NCI-H146 treated with DMSO at 0.1 percent for 48 hours (cell line): ENCODE results near the gene LCN12.

Experiments
- DNase-seq: peaks from one replicate; lab custom pipeline; 2025; ENCODE audit not compliant: unreplicated experiment; lab: John Stamatoyannopoulos, UW

Gene LCN12

GRCh38 chr9:136957461-136957860, 5.4 kb downstream of the LCN12 start:
- no peak for DNase-seq

- DNase-seq, result no peak
Observed at GRCh38 chr9:136957901-136958300, 5.8 kb downstream of the LCN12 start.

- DNase-seq, result no peak
Observed at GRCh38 chr9:136958473-136958872, 6.4 kb downstream of the LCN12 start.

- DNase-seq, result no peak
Observed at GRCh38 chr9:136958898-136959850, 7.1 kb downstream of the LCN12 start.

GRCh38 chr9:136960212-136960937, 8.3 kb downstream of the LCN12 start:
- DNase-seq, result no peak

GRCh38 chr9:136960938-136961275, 8.8 kb downstream of the LCN12 start:
- DNase-seq, result no peak

- no peak for DNase-seq
Observed at GRCh38 chr9:136961279-136962065, 9.4 kb downstream of the LCN12 start.

GRCh38 chr9:136962163-136962562, 10.1 kb downstream of the LCN12 start:
- DNase-seq, result no peak

- DNase-seq, result no peak
Observed at GRCh38 chr9:136962701-136963248, 10.7 kb downstream of the LCN12 start.

- no peak for DNase-seq
Observed at GRCh38 chr9:136963341-136963740, 11.3 kb downstream of the LCN12 start.

- no peak for DNase-seq
Observed at GRCh38 chr9:136963751-136964150, 11.7 kb downstream of the LCN12 start.

- peak; percentile 72 for DNase-seq
Observed at GRCh38 chr9:136964171-136964689, 12.2 kb downstream of the LCN12 start.

- no peak for DNase-seq
Observed at GRCh38 chr9:136964833-136965422, 12.9 kb downstream of the LCN12 start.

GRCh38 chr9:136965771-136966484, 13.9 kb downstream of the LCN12 start:
- no peak for DNase-seq

- no peak for DNase-seq
Observed at GRCh38 chr9:136968333-136969127, 16.5 kb downstream of the LCN12 start.

GRCh38 chr9:136969150-136969549, 17.1 kb downstream of the LCN12 start:
- no peak for DNase-seq

GRCh38 chr9:136969774-136970173, 17.7 kb downstream of the LCN12 start:
- DNase-seq, result no peak

GRCh38 chr9:136970361-136970760, 18.3 kb downstream of the LCN12 start:
- no peak for DNase-seq

GRCh38 chr9:136971746-136972145, 19.7 kb downstream of the LCN12 start:
- no peak for DNase-seq
